GM23338 (cell line): ENCODE results near the gene OTUB2. TPM values are rescaled to one million over a fixed set of nuclear protein-coding genes. Genes with fewer than 3 reads are reported as not detected.

Experiments used
- ATAC-seq: fragments of 200-7000 bp; cut with Tn5 transposase; 3 replicates; pipeline ENCODE4 v1.9.1; 2020
- DNase-seq: peaks from one replicate; pipeline ENCODE4 v3.0.0-alpha.2; 2015; ENCODE audit warnings: low spot score
- H2AFZ ChIP-seq: fragments of 200-600 bp; sonication (generic); 2 replicates; pipeline ENCODE4 v1.8.0; 2016; ENCODE audit warnings: antibody characterized with exemption, mild to moderate bottlenecking, moderate library complexity
- H3F3A ChIP-seq: fragments of 200-600 bp; sonication (generic); replicated peaks from 2 replicates; pipeline ENCODE4 v1.8.0; 2017; ENCODE audit warnings: antibody characterized with exemption, mixed run types, low read depth
- H3K27ac ChIP-seq: fragments of 200-600 bp; sonication (generic); 2 replicates; pipeline ENCODE4 v1.6.1; 2016; ENCODE audit warnings: low read depth
- H3K27me3 ChIP-seq: fragments of 200-600 bp; sonication (generic); 2 replicates; pipeline ENCODE4 v1.8.0; 2016; ENCODE audit warnings: mild to moderate bottlenecking, mixed run types, moderate library complexity; ENCODE audit not compliant: insufficient read depth
- H3K36me3 ChIP-seq: fragments of 200-600 bp; sonication (generic); 2 replicates; pipeline ENCODE4 v1.8.0; 2016; ENCODE audit warnings: mild to moderate bottlenecking; ENCODE audit not compliant: insufficient read depth
- H3K4me1 ChIP-seq: fragments of 200-600 bp; sonication (generic); 2 replicates; pipeline ENCODE4 v1.8.0; 2016; ENCODE audit warnings: mild to moderate bottlenecking, moderate library complexity; ENCODE audit not compliant: insufficient read depth
- H3K4me2 ChIP-seq: fragments of 200-600 bp; sonication (generic); 2 replicates; pipeline ENCODE4 v1.7.1; 2017; ENCODE audit warnings: mixed run types
- H3K4me3 ChIP-seq: fragments of 200-600 bp; sonication (generic); 2 replicates; pipeline ENCODE4 v1.6.1; 2016; ENCODE audit warnings: mixed run types
- H3K79me2 ChIP-seq: fragments of 200-600 bp; sonication (generic); replicated peaks from 2 replicates; pipeline ENCODE4 v1.8.0; 2017; ENCODE audit warnings: mild to moderate bottlenecking; ENCODE audit not compliant: insufficient read depth
- H3K9me2 ChIP-seq: fragments of 200-600 bp; sonication (generic); 2 replicates; pipeline ENCODE4 v1.8.0; 2017; ENCODE audit not compliant: insufficient read depth
- H4K20me1 ChIP-seq: fragments of 200-600 bp; sonication (generic); replicated peaks from 2 replicates; pipeline ENCODE4 v1.8.0; 2017; ENCODE audit warnings: mild to moderate bottlenecking; ENCODE audit not compliant: insufficient read depth
- H3K27ac Mint-ChIP-seq: 2 replicates; pipeline ENCODE4 v1.8.0; 2020; ENCODE audit warnings: inconsistent platforms, mild to moderate bottlenecking, moderate library complexity, mixed read lengths
- H3K27me3 Mint-ChIP-seq: 3 replicates; pipeline ENCODE4 v1.8.0; 2022; ENCODE audit warnings: low read depth, mild to moderate bottlenecking, moderate library complexity, mixed read lengths, inconsistent platforms; ENCODE audit not compliant: insufficient read depth, poor library complexity
- H3K36me3 Mint-ChIP-seq: 3 replicates; pipeline ENCODE4 v1.8.0; 2021; ENCODE audit warnings: low read depth, mild to moderate bottlenecking, inconsistent platforms, moderate library complexity, mixed read lengths
- H3K4me1 Mint-ChIP-seq: 3 replicates; pipeline ENCODE4 v1.8.0; 2020; ENCODE audit warnings: mild to moderate bottlenecking, inconsistent platforms, mixed read lengths
- H3K4me3 Mint-ChIP-seq: 3 replicates; pipeline ENCODE4 v1.8.0; 2021; ENCODE audit warnings: moderate library complexity, mild to moderate bottlenecking, inconsistent platforms, mixed read lengths
- H3K9me3 Mint-ChIP-seq: 3 replicates; pipeline ENCODE4 v1.8.0; 2020; ENCODE audit warnings: moderate library complexity, mild to moderate bottlenecking, inconsistent platforms, mixed read lengths
- CREB1 ChIP-seq: fragments of 250-450 bp; sonication (Bioruptor Pico); IDR thresholded peaks from 2 replicates; pipeline ENCODE4 v1.5.0; 2020; ENCODE audit warnings: low read depth, mild to moderate bottlenecking, moderate library complexity
- CTCF ChIP-seq, 2 experiments: fragments of 200-600 bp in 1 of 2; sonication (generic) in 1 of 2; conservative IDR thresholded peaks; 2 replicates each; pipeline versions ENCODE4 v1.5.1 to v1.6.1; 2016 to 2017; ENCODE audit warnings: antibody characterized with exemption in 2 of 2, low read depth in 2 of 2, mild to moderate bottlenecking in 2 of 2, moderate library complexity in 1 of 2
- ETS1 ChIP-seq: IDR thresholded peaks from 2 replicates; pipeline ENCODE4 v1.6.1; 2016; ENCODE audit warnings: antibody characterized with exemption
- EZH2 ChIP-seq: fragments of 200-600 bp; sonication (generic); IDR thresholded peaks from one replicate; pipeline ENCODE4 v1.8.0; 2017; ENCODE audit warnings: antibody characterized with exemption, mild to moderate bottlenecking, low read depth; ENCODE audit not compliant: unreplicated experiment
- EZH2phosphoT487 ChIP-seq: fragments of 200-600 bp; sonication (generic); IDR thresholded peaks from one replicate; pipeline ENCODE4 v1.8.1; 2018; ENCODE audit warnings: antibody characterized with exemption; ENCODE audit not compliant: unreplicated experiment
- JUNB ChIP-seq: IDR thresholded peaks from one replicate; pipeline ENCODE4 v1.6.1; 2016; ENCODE audit warnings: antibody characterized with exemption; ENCODE audit not compliant: unreplicated experiment
- NANOG ChIP-seq: IDR thresholded peaks from 2 replicates; pipeline ENCODE4 v1.6.1; 2016; ENCODE audit warnings: antibody characterized with exemption, borderline replicate concordance
- POLR2AphosphoS5 ChIP-seq: IDR thresholded peaks from 2 replicates; pipeline ENCODE4 v1.6.1; 2016; ENCODE audit warnings: antibody characterized with exemption, low read depth
- REST ChIP-seq: IDR thresholded peaks from one replicate; pipeline ENCODE4 v1.6.1; 2018; ENCODE audit warnings: antibody characterized with exemption; ENCODE audit not compliant: unreplicated experiment
- STAT1 ChIP-seq: IDR thresholded peaks from one replicate; pipeline ENCODE4 v1.6.1; 2016; ENCODE audit warnings: antibody characterized with exemption; ENCODE audit not compliant: unreplicated experiment
- ZNF114 ChIP-seq: fragments of 250-450 bp; sonication (Bioruptor Pico); IDR thresholded peaks from 2 replicates; pipeline ENCODE4 v1.5.0; 2020; ENCODE audit warnings: mild to moderate bottlenecking, moderate library complexity
- ZNF462 ChIP-seq: fragments of 250-450 bp; sonication (Bioruptor Pico); IDR thresholded peaks from 2 replicates; pipeline ENCODE4 v1.5.0; 2020; ENCODE audit warnings: mild to moderate bottlenecking, moderate library complexity
- polyA plus RNA-seq: library from polyadenylated mRNA; unstranded; fragments of >200 nt; fragmentation: Nextera tagmentation; extraction: Ambion mirVana; gene quantifications from 2 replicates; pipeline ENCODE4 v1.2.1, GENCODE V29; 2016
- total RNA-seq: library from RNA; depleted of rRNA; stranded (reverse); fragments of >200 nt; shearing (Covaris generic); gene quantifications from 2 replicates; pipeline ENCODE4 v1.2.3, GENCODE V29; 2014

The OTUB2 gene
- total and polyA plus RNA-seq, 2 experiments from 2014 or later: 2.1 to 4.1 TPM

GRCh38 chr14:94044476-94045091, 18.4 kb downstream of the OTUB2 start:
- Histone ChIP-seq H3K79me2 (no peaks in the 10 kb centered on the region), H3K27me3 (no peaks in the 10 kb centered on the region), H3K4me1 (no peaks in the 10 kb centered on the region), H3K4me2 (no peak overlapping the region), H3F3A (no peaks in the 10 kb centered on the region), H2AFZ (no peak overlapping the region), H3K27ac (no peak overlapping the region), H3K9me2 (no peaks in the 10 kb centered on the region), H3K36me3 (0 out of 2 replicates have a peak, but pooled peaks cover 1% of the 10 kb centered on the region), H4K20me1 (no peaks in the 10 kb centered on the region; the same call in 1 of the 2 replicates), H3K4me3 (no peak overlapping the region)
- TF ChIP-seq CREB1 (no peak), STAT1 (no peak), EZH2phosphoT487 (no peak), EZH2 (no peak), ETS1 (no peak), ZNF462 (no peak), ZNF114 (CRISPR knock-in tag) (no peak), POLR2AphosphoS5 (no peak), NANOG (no peak), JUNB (no peak), CTCF (conservative IDR thresholded peaks at IDR 0.05; ENCODE audit: low read depth in 2 of 2) (no peak), REST (no peak)
- Mint-ChIP-seq H3K36me3 (peaks cover 33% of the 10 kb centered on the region), H3K9me3 (no peaks in the 10 kb centered on the region), H3K4me3 (no peak overlapping the region), H3K4me1 (peaks cover 5% of the 10 kb centered on the region; the same call in 1 of the 3 replicates), H3K27ac (no peak overlapping the region), H3K27me3 (peaks cover 14% of the 10 kb centered on the region)
- no peak for DNase-seq
- ATAC-seq: no peak
